ENCODE results near the gene PRR19.

PRR19 gene

DNA sequence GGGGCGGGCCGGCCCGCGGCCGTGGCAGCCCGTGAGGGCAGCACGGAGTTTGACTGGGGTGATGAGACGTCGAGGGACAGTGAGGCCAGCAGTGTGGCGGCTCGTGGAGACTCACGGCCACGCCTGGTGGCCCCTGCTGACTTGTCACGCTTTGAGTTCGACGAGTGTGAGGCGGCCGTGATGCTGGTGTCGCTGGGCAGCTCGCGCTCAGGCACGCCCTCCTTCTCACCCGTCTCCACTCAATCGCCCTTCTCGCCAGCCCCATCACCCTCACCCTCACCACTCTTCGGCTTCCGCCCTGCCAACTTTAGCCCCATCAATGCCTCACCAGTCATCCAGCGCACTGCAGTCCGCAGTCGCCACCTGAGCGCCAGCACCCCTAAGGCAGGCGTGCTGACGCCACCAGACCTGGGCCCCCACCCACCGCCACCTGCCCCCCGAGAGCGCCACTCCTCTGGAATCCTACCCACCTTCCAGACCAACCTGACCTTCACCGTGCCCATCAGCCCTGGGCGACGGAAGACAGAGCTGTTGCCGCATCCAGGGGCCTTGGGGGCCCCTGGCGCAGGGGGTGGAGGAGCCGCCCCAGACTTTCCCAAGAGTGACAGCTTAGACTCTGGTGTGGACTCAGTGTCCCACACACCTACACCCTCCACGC lies 28.4 kb upstream of the PRR19 start (continued):
- TF ChIP-seq, protein P1, sequence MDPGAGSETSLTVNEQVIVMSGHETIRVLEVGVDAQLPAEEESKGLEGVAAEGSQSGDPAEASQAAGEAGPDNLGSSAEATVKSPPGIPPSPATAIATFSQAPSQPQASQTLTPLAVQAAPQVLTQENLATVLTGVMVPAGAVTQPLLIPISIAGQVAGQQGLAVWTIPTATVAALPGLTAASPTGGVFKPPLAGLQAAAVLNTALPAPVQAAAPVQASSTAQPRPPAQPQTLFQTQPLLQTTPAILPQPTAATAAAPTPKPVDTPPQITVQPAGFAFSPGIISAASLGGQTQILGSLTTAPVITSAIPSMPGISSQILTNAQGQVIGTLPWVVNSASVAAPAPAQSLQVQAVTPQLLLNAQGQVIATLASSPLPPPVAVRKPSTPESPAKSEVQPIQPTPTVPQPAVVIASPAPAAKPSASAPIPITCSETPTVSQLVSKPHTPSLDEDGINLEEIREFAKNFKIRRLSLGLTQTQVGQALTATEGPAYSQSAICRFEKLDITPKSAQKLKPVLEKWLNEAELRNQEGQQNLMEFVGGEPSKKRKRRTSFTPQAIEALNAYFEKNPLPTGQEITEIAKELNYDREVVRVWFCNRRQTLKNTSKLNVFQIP (CRISPR knock-in tag; IDR thresholded peaks at IDR 0.05; ENCODE audit: borderline replicate concordance, low read depth), result no peak
- TF ChIP-seq ARNTL (CRISPR knock-in tag; IDR thresholded peaks at IDR 0.05; ENCODE audit: borderline replicate concordance, low read depth), result no peak

DNA sequence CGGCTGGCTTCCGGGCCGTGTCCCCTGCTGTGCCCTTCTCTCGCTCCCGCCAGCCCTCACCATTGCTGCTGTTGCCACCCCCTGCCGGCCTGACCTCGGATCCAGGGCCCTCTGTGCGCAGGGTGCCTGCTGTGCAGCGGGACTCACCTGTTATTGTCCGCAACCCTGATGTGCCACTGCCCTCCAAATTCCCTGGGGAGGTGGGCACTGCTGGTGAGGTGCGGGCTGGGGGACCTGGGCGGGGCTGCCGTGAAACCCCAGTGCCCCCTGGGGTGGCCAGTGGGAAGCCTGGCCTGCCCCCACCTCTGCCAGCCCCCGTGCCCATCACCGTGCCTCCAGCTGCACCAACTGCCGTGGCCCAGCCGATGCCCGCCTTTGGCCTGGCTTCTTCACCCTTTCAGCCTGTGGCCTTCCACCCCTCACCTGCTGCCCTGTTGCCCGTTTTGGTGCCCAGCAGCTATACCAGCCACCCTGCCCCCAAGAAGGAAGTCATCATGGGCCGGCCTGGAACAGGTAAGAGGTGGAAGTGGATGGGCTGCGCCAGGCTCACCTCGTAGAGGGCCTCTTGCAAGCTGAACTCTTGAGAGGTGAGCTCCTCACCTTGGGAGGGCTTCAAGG lies 27.8 kb upstream of the PRR19 start:
- ATAC-seq, result no peak
- TF ChIP-seq TCF4 (CRISPR knock-in tag; IDR thresholded peaks at IDR 0.05; ENCODE audit: borderline replicate concordance) (no peak), ZNF565 (CRISPR knock-in tag; conservative IDR thresholded peaks at IDR 0.05; ENCODE audit: low read depth) (no peak), RARB (CRISPR knock-in tag; IDR thresholded peaks at IDR 0.05) (no peak), TOX (CRISPR knock-in tag; IDR thresholded peaks at IDR 0.05; ENCODE audit: borderline replicate concordance) (no peak), ZFP30 (CRISPR knock-in tag; IDR thresholded peaks at IDR 0.05) (no peak), GLIS3 (CRISPR knock-in tag; IDR thresholded peaks at IDR 0.05) (no peak), ARNTL (CRISPR knock-in tag; IDR thresholded peaks at IDR 0.05; ENCODE audit: borderline replicate concordance, low read depth) (no peak)
- TF ChIP-seq, protein P1 (CRISPR knock-in tag; IDR thresholded peaks at IDR 0.05; ENCODE audit: borderline replicate concordance, low read depth), result no peak
- TF ChIP-seq, protein P2, sequence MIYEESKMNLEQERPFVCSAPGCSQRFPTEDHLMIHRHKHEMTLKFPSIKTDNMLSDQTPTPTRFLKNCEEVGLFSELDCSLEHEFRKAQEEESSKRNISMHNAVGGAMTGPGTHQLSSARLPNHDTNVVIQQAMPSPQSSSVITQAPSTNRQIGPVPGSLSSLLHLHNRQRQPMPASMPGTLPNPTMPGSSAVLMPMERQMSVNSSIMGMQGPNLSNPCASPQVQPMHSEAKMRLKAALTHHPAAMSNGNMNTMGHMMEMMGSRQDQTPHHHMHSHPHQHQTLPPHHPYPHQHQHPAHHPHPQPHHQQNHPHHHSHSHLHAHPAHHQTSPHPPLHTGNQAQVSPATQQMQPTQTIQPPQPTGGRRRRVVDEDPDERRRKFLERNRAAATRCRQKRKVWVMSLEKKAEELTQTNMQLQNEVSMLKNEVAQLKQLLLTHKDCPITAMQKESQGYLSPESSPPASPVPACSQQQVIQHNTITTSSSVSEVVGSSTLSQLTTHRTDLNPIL (CRISPR knock-in tag; IDR thresholded peaks at IDR 0.05; ENCODE audit: low read depth), result no peak

GRCh38 chr19:42275103-42275502 lies 26.8 kb upstream of the PRR19 start:
- no peak for ATAC-seq
- no peak for TF ChIP-seq ZC3H10 (CRISPR knock-in tag; IDR thresholded peaks at IDR 0.05)
- no peak for TF ChIP-seq ZFP30 (CRISPR knock-in tag; IDR thresholded peaks at IDR 0.05)
- TF ChIP-seq, protein P1 (CRISPR knock-in tag; IDR thresholded peaks at IDR 0.05; ENCODE audit: borderline replicate concordance, low read depth), result no peak
- TF ChIP-seq ARNTL (CRISPR knock-in tag; IDR thresholded peaks at IDR 0.05; ENCODE audit: borderline replicate concordance, low read depth), result no peak
- no peak for TF ChIP-seq BACH2 (CRISPR knock-in tag; IDR thresholded peaks at IDR 0.05; ENCODE audit: borderline replicate concordance)
- TF ChIP-seq CSDC2 (CRISPR knock-in tag; IDR thresholded peaks at IDR 0.05), result no peak
- no peak for TF ChIP-seq PPARA (CRISPR knock-in tag; IDR thresholded peaks at IDR 0.05; ENCODE audit: borderline replicate concordance)
- no peak for TF ChIP-seq ZNF70 (CRISPR knock-in tag; IDR thresholded peaks at IDR 0.05)
- no peak for TF ChIP-seq ZNF565 (CRISPR knock-in tag; conservative IDR thresholded peaks at IDR 0.05; ENCODE audit: low read depth)
- TF ChIP-seq, protein P3, sequence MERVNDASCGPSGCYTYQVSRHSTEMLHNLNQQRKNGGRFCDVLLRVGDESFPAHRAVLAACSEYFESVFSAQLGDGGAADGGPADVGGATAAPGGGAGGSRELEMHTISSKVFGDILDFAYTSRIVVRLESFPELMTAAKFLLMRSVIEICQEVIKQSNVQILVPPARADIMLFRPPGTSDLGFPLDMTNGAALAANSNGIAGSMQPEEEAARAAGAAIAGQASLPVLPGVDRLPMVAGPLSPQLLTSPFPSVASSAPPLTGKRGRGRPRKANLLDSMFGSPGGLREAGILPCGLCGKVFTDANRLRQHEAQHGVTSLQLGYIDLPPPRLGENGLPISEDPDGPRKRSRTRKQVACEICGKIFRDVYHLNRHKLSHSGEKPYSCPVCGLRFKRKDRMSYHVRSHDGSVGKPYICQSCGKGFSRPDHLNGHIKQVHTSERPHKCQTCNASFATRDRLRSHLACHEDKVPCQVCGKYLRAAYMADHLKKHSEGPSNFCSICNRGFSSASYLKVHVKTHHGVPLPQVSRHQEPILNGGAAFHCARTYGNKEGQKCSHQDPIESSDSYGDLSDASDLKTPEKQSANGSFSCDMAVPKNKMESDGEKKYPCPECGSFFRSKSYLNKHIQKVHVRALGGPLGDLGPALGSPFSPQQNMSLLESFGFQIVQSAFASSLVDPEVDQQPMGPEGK (CRISPR knock-in tag; IDR thresholded peaks at IDR 0.05; ENCODE audit: borderline replicate concordance), result no peak
- TF ChIP-seq TCF4 (CRISPR knock-in tag; IDR thresholded peaks at IDR 0.05; ENCODE audit: borderline replicate concordance), result no peak
- TF ChIP-seq TSHZ2 (CRISPR knock-in tag; IDR thresholded peaks at IDR 0.05), result no peak
- no peak for TF ChIP-seq GLIS3 (CRISPR knock-in tag; IDR thresholded peaks at IDR 0.05)
- TF ChIP-seq, protein P4, sequence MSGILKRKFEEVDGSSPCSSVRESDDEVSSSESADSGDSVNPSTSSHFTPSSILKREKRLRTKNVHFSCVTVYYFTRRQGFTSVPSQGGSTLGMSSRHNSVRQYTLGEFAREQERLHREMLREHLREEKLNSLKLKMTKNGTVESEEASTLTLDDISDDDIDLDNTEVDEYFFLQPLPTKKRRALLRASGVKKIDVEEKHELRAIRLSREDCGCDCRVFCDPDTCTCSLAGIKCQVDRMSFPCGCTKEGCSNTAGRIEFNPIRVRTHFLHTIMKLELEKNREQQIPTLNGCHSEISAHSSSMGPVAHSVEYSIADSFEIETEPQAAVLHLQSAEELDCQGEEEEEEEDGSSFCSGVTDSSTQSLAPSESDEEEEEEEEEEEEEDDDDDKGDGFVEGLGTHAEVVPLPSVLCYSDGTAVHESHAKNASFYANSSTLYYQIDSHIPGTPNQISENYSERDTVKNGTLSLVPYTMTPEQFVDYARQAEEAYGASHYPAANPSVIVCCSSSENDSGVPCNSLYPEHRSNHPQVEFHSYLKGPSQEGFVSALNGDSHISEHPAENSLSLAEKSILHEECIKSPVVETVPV (CRISPR knock-in tag; IDR thresholded peaks at IDR 0.05), result no peak

Data from SK-N-SH treated with all-trans-retinoic acid at 6 μM for 48 hours (cell line).